GM21576 (cell line): ENCODE data around the gene GSTP1.
"Not testable (repeated sequence)": the region's sequence is repeated elsewhere in the genome, so short reads cannot be mapped to it uniquely, and the experiment has no call there.

Experiments used
- ATAC-seq: cut with Tn5 transposase; IDR thresholded peaks from one replicate; pipeline ENCODE4 v1.9.1; 2021; ENCODE audit warnings: mild to moderate bottlenecking, moderate library complexity; ENCODE audit not compliant: unreplicated experiment

Gene GSTP1

GRCh38 chr11:67583247-67584204 is at the start of gene GSTP1:
TSS of gene GSTP1 (plus strand) at chr11:67583812. CDS start at chr11:67583844, 32 bp downstream.
- peak; percentile 54 for ATAC-seq

- ATAC-seq, result no peak
Measured at GRCh38 chr11:67534070-67534679, 49.4 kb upstream of the GSTP1 start.

GRCh38 chr11:67535561-67535960 is 48.1 kb upstream of the GSTP1 start:
- no peak for ATAC-seq

GRCh38 chr11:67538306-67538705 is 45.3 kb upstream of the GSTP1 start:
- no peak for ATAC-seq

GRCh38 chr11:67538823-67539505 is 44.6 kb upstream of the GSTP1 start:
- no peak for ATAC-seq

GRCh38 chr11:67539550-67539949 is 44.1 kb upstream of the GSTP1 start:
- ATAC-seq, result no peak

GRCh38 chr11:67541198-67541597 is 42.4 kb upstream of the GSTP1 start:
- no peak for ATAC-seq

GRCh38 chr11:67542169-67542568 is 41.4 kb upstream of the GSTP1 start:
- ATAC-seq, result no peak

- ATAC-seq, result no peak
Measured at GRCh38 chr11:67542971-67543370, 40.6 kb upstream of the GSTP1 start.

- ATAC-seq, result no peak
Measured at GRCh38 chr11:67543585-67543984, 40.0 kb upstream of the GSTP1 start.

- no peak for ATAC-seq
Measured at GRCh38 chr11:67544616-67545242, 38.9 kb upstream of the GSTP1 start.

- no peak for ATAC-seq
Measured at GRCh38 chr11:67545280-67545679, 38.3 kb upstream of the GSTP1 start.

- ATAC-seq, result not testable (repeated sequence)
Measured at GRCh38 chr11:67548112-67548511, 35.5 kb upstream of the GSTP1 start.

GRCh38 chr11:67548555-67549110 is 35.0 kb upstream of the GSTP1 start:
- no peak for ATAC-seq

GRCh38 chr11:67551127-67551526 is 32.5 kb upstream of the GSTP1 start:
- no peak for ATAC-seq

- ATAC-seq, result not testable (repeated sequence)
Measured at GRCh38 chr11:67551697-67552096, 31.9 kb upstream of the GSTP1 start.

GRCh38 chr11:67556244-67556643 is 27.4 kb upstream of the GSTP1 start:
- no peak for ATAC-seq

- no peak for ATAC-seq
Measured at GRCh38 chr11:67558084-67558772, 25.4 kb upstream of the GSTP1 start.

GRCh38 chr11:67561971-67562619 is 21.5 kb upstream of the GSTP1 start:
- ATAC-seq, result peak; percentile 53
